Lung (tissue), 12 donors: ENCODE results near the gene PRCC. TPM values are rescaled to one million over a fixed set of nuclear protein-coding genes. Genes with fewer than 3 reads are reported as not detected.

ENCODE experiments used
- ATAC-seq: fragments of 200-7000 bp; cut with Tn5 transposase; one replicate; pipeline ENCODE4 v1.9.1; 2020; ENCODE audit warnings: moderate number of reproducible peaks; ENCODE audit not compliant: insufficient read depth, low FRiP score
- DNase-seq, 3 donors: peaks; one replicate each; pipeline ENCODE4 v3.0.0-alpha.2; 2013 to 2017
- H3K27ac ChIP-seq, 2 donors: one replicate each; pipeline ENCODE4 v1.5.1; 2013; ENCODE audit warnings: mild to moderate bottlenecking in 2 of 2, moderate library complexity in 2 of 2, control low read depth in 1 of 2, inconsistent platforms in 1 of 2, low read depth in 1 of 2, low read length in 1 of 2
- H3K27me3 ChIP-seq, 3 donors: one replicate each; pipeline ENCODE4 v1.5.1; 2013; ENCODE audit warnings: low read length in 2 of 3; ENCODE audit not compliant: control insufficient read depth in 3 of 3, insufficient read depth in 3 of 3
- H3K36me3 ChIP-seq, 4 donors: one replicate each; pipeline ENCODE4 v1.5.1; 2013; ENCODE audit warnings: low read length in 4 of 4, mild to moderate bottlenecking in 1 of 4, moderate library complexity in 1 of 4; ENCODE audit not compliant: control insufficient read depth in 4 of 4, insufficient read depth in 4 of 4
- H3K4me1 ChIP-seq, 5 donors: one replicate each; pipeline ENCODE4 v1.5.1; 2013; ENCODE audit warnings: low read length in 5 of 5, mild to moderate bottlenecking in 2 of 5, moderate library complexity in 1 of 5; ENCODE audit not compliant: control insufficient read depth in 5 of 5, insufficient read depth in 5 of 5
- H3K4me3 ChIP-seq: one replicate; pipeline ENCODE4 v1.5.1; 2013; ENCODE audit warnings: mild to moderate bottlenecking, control low read depth, moderate library complexity
- H3K9ac ChIP-seq, 2 donors: one replicate each; pipeline ENCODE4 v1.5.1; 2013; ENCODE audit warnings: low read length in 2 of 2, control low read depth in 1 of 2; ENCODE audit not compliant: insufficient read depth in 1 of 2
- H3K9me3 ChIP-seq, 4 donors: one replicate each; pipeline ENCODE4 v1.5.1; 2013; ENCODE audit warnings: low read length in 3 of 4, mild to moderate bottlenecking in 1 of 4, moderate library complexity in 1 of 4; ENCODE audit not compliant: control insufficient read depth in 4 of 4, insufficient read depth in 3 of 4
- CTCF ChIP-seq: IDR thresholded peaks from 2 replicates; pipeline ENCODE4 v1.5.1; 2012; ENCODE audit warnings: mild to moderate bottlenecking; ENCODE audit errors: control extremely low read depth, extremely low read depth
- WGBS, 2 donors: extraction: QIAGEN DNeasy Blood & Tissue Kit; methylation state at CpG; one replicate each; pipeline ENCODE4 v1.1.7; 2013; 5-methylcytosine and 5-hydroxymethylcytosine counted together
- polyA plus RNA-seq, 2 donors: library from polyadenylated mRNA; stranded (reverse); fragments of 200-250 nt; gene quantifications; one replicate each; pipeline ENCODE4 v1.2.1, GENCODE V29; 2013
- total RNA-seq, 2 donors: library from RNA; depleted of rRNA in 1 of 2; stranded (reverse); fragments of >200 nt in 1 of 2; gene quantifications; one replicate each; pipeline ENCODE4 v1.2.1, GENCODE V29; 2014 to 2021
- donor health status: control.
- donor health status: control.
- donor health status: Bipolar disorder and iron deficiency.
- donor health status: healthy.
- donor health status: DM: yes; HTN: yes; CAD: no.

Gene PRCC
- total and polyA plus RNA-seq, 4 donors: 36.2 to 52.7 (median 39.3) TPM

- 0% methylated on average over 33 to 48 of the region's 48 CpGs for WGBS, 2 donors
- Histone ChIP-seq H3K4me1 (peaks cover 9 to 48% (median 21%) of the 10 kb centered on the region in 5 donors), H3K9me3 (no peaks in the 10 kb centered on the region), H3K27me3 (no peaks in the 10 kb centered on the region), H3K9ac (peak within 1 kb of the TSS; percentile 89 to 97), H3K36me3 (no peaks in the 10 kb centered on the region), H3K4me3 (peak within 1 kb of the TSS; percentile 88), H3K27ac (peak within 1 kb of the TSS; percentile 92 to 93)
- ATAC-seq (no peak), DNase-seq (no peak)
- TF ChIP-seq CTCF: no peak
These were observed 15.9 kb upstream of the PRCC start, which contains the start of gene HDGF for GRCh38 chr1:156751451-156751756. HDGF (minus strand) TSS chr1:156751675; CDS start chr1:156751429, 246 bp downstream.

- WGBS, 2 donors: 0% methylated on average over 53 to 68 of the region's 68 CpGs
- no peaks in the 10 kb centered on the region for H3K36me3 ChIP-seq
- TF ChIP-seq CTCF: peak; percentile 42
- ATAC-seq: peak; percentile 80
- peak overlapping the region; percentile 88 for H3K4me3 ChIP-seq
- DNase-seq: peak; percentile 98 to 99 (median 99)
- peaks cover 9 to 44% (median 21%) of the 10 kb centered on the region in 5 donors for H3K4me1 ChIP-seq
- H3K9me3 ChIP-seq: no peaks in the 10 kb centered on the region
- peak overlapping the region; percentile 89 to 97 for H3K9ac ChIP-seq
- H3K27ac ChIP-seq: peak overlapping the region; percentile 92 to 93
- H3K27me3 ChIP-seq: no peaks in the 10 kb centered on the region
These were observed 15.4 kb upstream of the PRCC start for GRCh38 chr1:156751757-156752481.

- Histone ChIP-seq H3K27me3 (no peaks in the 10 kb centered on the region), H3K36me3 (no peaks in the 10 kb centered on the region), H3K9me3 (no peaks in the 10 kb centered on the region), H3K4me1 (peaks cover 3 to 35% (median 16%) of the 10 kb centered on the region in 5 donors), H3K27ac (peak overlapping the region in 1 of 2 donors; percentile 78), H3K4me3 (no peak overlapping the region), H3K9ac (peak overlapping the region; percentile 89 to 97)
- peak; percentile 53 to 78 (median 68) for DNase-seq
- TF ChIP-seq CTCF: no peak
- WGBS, 2 donors: 18 to 25% methylated on average over 1 of the region's 1 CpG
- ATAC-seq: no peak
These were observed 14.4 kb upstream of the PRCC start for GRCh38 chr1:156752843-156753482.
